Ectodermal cell (in vitro differentiated cells): ENCODE data around the gene GTSF1L.

Experiments used
- H3K27ac ChIP-seq: 2 replicates; pipeline ENCODE4 v1.7.0; 2013; ENCODE audit warnings: mild to moderate bottlenecking, low read depth, low read length; ENCODE audit not compliant: insufficient read depth, poor library complexity, severe bottlenecking
- H3K27me3 ChIP-seq: 2 replicates; pipeline ENCODE4 v1.7.0; 2013; ENCODE audit warnings: mild to moderate bottlenecking, low read length; ENCODE audit not compliant: insufficient read depth, control insufficient read depth, poor library complexity, severe bottlenecking
- H3K36me3 ChIP-seq: one replicate; pipeline ENCODE4 v1.7.0; 2013; ENCODE audit warnings: low read length; ENCODE audit not compliant: control insufficient read depth, insufficient read depth
- H3K4me1 ChIP-seq: one replicate; pipeline ENCODE4 v1.7.0; 2013; ENCODE audit warnings: low read length; ENCODE audit not compliant: control insufficient read depth, insufficient read depth
- H3K4me3 ChIP-seq: 2 replicates; pipeline ENCODE4 v1.7.0; 2013; ENCODE audit warnings: low read depth, low read length, control low read depth; ENCODE audit not compliant: insufficient read depth
- H3K9me3 ChIP-seq: 2 replicates; pipeline ENCODE4 v1.7.0; 2013; ENCODE audit warnings: mild to moderate bottlenecking, low read length, moderate library complexity; ENCODE audit not compliant: control insufficient read depth
- WGBS, 2 experiments: methylation state at CpG; one replicate each; pipeline ENCODE4 v1.1.7; 2013; ENCODE audit warnings: missing lambda C conversion rate in 2 of 2; 5-methylcytosine and 5-hydroxymethylcytosine counted together

GTSF1L gene

DNA sequence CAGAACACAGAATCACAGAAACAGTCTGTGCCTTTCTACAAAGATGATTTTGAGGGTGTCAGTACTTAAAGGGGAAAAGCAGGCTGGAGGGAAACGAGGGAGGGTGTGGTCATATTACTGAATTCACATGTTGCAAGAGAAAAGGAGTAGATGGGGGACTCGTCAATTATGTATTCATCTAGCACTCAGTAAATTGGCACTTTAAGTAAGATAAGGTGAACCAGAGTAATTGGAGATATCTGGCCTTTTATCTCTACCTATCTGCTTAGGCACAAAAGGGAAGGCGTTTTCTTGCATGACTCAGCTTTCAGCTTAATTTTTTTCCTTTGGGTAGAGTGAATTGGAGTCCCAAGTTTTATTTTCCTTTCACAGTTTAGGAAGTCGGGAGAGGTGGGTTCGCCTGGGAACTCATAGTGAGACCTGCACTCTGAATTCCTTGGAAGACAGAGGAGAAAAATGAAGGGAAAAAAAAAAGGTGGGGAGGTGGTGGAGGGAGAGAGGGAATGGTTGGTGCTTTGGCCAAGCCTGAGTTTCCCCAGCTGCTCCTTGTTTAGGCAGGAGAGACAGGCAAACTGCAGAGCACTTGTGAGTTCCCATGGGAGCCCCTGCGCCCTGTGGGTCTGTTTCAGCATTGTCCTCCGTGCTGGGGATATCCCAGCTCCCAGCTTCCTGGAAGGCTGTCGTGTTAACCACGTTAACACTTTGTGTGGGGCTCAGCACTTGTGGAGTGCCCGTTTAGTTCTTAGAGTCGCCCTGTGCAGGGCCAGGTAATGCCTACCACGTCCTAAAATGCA, 19.7 kb upstream of the GTSF1L start:
- Histone ChIP-seq H3K9me3 (no peaks in the 10 kb centered on the region), H3K4me3 (no peak overlapping the region), H3K27ac (no peak overlapping the region), H3K36me3 (no peaks in the 10 kb centered on the region), H3K27me3 (no peaks in the 10 kb centered on the region), H3K4me1 (peaks cover 7% of the 10 kb centered on the region)
- WGBS, 2 experiments, result 76% methylated on average over 12 of the region's 12 CpGs

DNA sequence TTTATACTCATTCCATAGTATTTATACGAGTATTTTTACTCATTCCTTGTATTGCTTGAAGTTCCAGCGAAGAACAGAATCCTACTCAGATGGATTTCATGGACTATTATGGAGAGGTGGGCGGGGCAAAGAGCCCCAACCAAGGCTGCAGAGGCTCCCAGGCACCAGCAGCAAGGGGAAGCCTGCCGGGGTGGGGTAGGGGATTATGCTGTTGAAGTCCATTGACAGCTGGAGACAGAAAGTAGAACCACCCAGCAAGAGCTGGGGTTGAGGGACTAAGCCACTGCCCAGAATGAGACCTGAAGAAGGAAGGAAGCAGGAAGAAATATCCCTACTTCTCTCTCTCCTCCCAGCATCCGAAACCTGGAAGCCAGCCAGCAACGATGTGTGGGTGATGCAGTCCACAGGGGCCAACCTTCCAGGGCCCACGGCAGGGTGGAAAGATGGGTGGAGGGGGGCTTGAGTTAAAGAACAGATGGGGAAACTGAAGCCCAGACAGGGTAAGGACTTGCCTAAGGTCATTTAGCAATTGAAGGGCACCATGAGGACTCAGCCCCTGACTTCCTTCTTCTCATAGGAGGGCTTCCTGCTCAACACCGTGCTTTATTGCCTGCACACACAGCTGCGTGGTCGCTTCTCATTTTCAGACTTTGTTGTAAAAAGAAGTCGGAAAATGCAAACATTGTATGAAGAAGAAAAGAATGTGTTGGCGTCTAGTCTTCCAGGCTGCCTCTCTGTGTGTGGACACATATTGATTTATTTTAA, 18.3 kb upstream of the GTSF1L start:
- no peak overlapping the region for H3K4me3 ChIP-seq
- no peaks in the 10 kb centered on the region for H3K36me3 ChIP-seq
- 87 to 89% methylated on average over 11 to 12 of the region's 12 CpGs for WGBS, 2 experiments
- H3K27me3 ChIP-seq, result no peaks in the 10 kb centered on the region
- H3K4me1 ChIP-seq, result peaks cover 7% of the 10 kb centered on the region
- H3K27ac ChIP-seq, result no peak overlapping the region
- no peaks in the 10 kb centered on the region for H3K9me3 ChIP-seq

DNA sequence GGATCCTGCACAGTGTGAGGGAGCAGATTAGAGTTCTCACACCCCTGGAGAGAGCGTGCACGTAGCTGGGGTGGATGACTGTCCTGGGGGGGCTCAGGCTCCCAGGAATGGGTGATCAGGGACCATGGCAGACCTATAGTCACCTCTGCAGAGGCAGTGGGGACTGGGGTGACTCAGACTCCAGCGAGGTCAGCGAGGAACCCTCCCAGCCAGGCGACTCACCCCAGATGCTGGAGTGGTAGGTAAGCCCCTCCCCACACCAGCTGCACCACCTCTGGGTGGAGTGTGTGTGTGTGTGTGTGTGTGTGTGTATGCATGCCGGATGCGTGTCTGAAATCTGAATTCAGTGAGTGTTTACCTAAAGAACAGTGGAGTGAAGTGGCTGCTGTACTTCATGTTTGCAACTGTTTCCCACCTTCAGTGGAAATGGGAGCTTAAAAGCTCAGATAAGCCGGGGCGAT, 17.4 kb upstream of the GTSF1L start:
- no peaks in the 10 kb centered on the region for H3K36me3 ChIP-seq
- H3K4me3 ChIP-seq, result no peak overlapping the region
- no peaks in the 10 kb centered on the region for H3K9me3 ChIP-seq
- H3K27ac ChIP-seq, result no peak overlapping the region
- H3K4me1 ChIP-seq, result peaks cover 7% of the 10 kb centered on the region
- WGBS, 2 experiments, result 72 to 74% methylated on average over 9 of the region's 9 CpGs
- H3K27me3 ChIP-seq, result no peaks in the 10 kb centered on the region

DNA sequence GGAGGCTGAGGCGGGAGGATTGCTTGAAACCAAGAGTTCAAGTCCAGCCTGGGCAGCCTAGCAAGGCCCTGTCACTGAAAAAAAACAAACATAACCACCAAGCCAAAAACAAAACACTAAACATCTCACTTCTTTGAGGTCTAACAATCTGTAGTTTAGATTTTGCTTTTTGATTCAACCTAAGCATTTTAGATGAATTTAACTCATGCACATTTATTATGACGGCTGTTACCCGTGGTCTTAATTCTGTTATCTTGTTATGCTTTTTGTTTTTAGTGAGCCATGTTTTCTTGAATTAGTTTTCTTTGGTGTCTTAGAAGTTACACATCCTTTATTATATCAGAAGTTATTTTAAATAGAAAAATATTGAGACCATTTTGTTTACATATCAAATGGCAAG, 13.8 kb upstream of the GTSF1L start:
- WGBS, 2 experiments, result 96% methylated on average over 1 to 2 of the region's 3 CpGs
- no peaks in the 10 kb centered on the region for H3K36me3 ChIP-seq

DNA sequence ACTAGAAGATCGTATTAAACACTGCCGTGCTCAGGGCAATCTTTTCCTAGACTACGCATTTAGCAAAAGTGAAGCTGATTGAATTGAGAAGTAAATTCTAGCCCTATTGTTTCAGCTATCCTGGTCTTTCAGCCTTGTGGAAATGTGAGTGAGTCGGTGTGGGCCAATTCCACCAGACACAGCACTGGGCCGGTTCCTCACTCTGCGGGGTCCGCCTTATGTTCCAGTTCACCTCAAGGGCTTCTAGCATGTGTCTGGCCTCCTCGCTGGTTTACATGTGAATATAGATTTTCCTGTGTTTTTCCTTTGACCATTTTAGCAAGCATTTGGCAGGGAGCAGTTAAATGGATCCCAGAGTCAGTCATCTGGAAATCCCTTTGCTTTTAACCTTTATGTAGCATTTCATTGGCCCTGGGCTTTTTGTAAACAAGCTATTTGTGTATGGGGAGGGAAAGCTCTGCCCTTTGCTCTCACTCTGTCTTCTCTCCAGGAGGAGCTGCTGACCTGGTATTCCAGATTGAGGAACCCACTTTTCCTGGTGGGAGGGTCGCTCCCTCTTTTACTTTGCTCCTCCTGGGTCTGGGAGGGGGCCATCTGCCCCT, 12.4 kb upstream of the GTSF1L start:
- Histone ChIP-seq H3K9me3 (no peaks in the 10 kb centered on the region), H3K36me3 (no peaks in the 10 kb centered on the region), H3K27me3 (no peaks in the 10 kb centered on the region), H3K4me3 (no peak overlapping the region), H3K4me1 (peaks cover 7% of the 10 kb centered on the region), H3K27ac (no peak overlapping the region)
- 91 to 93% methylated on average over 9 of the region's 9 CpGs for WGBS, 2 experiments

More for the DNA sequence above, 13.8 kb upstream of the GTSF1L start:
- Histone ChIP-seq H3K4me3 (no peak overlapping the region), H3K27ac (no peak overlapping the region), H3K27me3 (no peaks in the 10 kb centered on the region), H3K9me3 (no peaks in the 10 kb centered on the region), H3K4me1 (peaks cover 14% of the 10 kb centered on the region)

DNA sequence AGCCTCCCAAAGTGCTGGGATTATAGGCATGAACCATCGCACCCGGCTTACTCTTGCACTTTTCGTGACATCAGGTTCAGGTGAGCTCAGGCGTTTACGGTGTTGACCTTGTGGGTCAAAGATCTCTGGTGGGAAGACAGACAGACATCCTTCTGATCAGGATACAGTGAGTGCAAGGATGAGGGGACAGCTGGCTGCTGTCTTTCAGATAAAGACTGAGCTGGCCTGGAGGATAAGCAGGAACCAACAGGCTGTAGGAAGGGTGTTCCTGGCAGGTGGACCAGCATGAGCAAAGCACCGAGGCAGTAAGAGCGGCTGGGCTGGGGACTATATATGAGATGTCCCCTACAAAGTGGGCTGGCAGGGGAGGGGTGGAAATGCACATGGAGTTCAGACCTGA, 11.1 kb upstream of the GTSF1L start:
- no peaks in the 10 kb centered on the region for H3K36me3 ChIP-seq
- H3K4me3 ChIP-seq, result no peak overlapping the region
- H3K4me1 ChIP-seq, result peaks cover 11% of the 10 kb centered on the region
- H3K9me3 ChIP-seq, result no peaks in the 10 kb centered on the region
- no peaks in the 10 kb centered on the region for H3K27me3 ChIP-seq
- H3K27ac ChIP-seq, result no peak overlapping the region
- 95 to 96% methylated on average over 7 of the region's 7 CpGs for WGBS, 2 experiments

DNA sequence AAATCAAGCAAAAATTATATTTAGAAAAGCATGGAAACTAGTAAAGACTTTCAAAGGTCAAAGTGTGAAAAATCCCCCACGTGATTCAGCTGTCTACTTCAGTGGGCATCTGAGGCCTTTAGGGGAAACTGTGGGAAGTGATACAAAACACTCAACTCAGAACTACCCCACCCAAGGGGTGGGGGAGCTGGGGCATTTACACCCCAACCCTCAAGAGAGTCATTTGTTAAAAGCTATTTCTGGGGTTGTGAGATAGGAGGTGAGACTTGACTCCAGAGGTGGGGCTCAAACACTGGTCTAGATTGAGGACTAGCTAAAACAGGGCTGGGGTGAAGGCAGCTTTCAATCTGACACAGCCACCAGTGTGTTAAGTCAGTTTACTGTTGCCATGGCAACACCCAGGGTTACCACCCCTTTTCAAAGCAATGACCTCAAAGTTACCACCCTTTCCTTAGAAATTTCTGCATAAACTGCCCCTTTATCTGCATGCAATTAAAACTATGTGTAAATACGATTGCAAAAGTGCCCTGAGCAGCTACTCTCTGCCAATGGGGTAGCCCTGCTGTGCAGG, 9.9 kb upstream of the GTSF1L start:
- Histone ChIP-seq H3K36me3 (no peaks in the 10 kb centered on the region), H3K9me3 (no peaks in the 10 kb centered on the region), H3K4me1 (peaks cover 15% of the 10 kb centered on the region), H3K27me3 (no peaks in the 10 kb centered on the region), H3K4me3 (no peak overlapping the region), H3K27ac (no peak overlapping the region)
- 88 to 90% methylated on average over 2 of the region's 2 CpGs for WGBS, 2 experiments

DNA sequence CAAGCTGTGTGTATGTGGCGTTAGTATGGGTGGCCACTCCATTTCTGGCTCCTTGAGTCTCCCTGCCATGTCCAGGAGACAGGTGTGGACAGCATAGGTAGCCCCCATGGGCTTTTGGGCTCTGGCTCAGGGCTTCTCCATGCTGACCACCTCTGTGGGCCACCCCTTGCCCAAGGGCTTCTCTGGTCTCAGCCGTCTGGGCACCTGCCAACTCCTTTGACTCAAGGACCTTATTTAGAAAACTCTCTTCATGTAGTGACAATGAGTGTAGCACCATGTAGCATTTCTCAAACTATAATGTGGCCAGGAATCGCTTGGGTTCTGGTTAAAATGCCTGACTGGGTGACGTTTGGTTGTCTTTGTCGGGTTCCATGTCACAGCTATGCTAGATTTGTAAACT, 5.1 kb upstream of the GTSF1L start:
- 91% methylated on average over 5 of the region's 5 CpGs for WGBS, 2 experiments
- Histone ChIP-seq H3K9me3 (no peaks in the 10 kb centered on the region), H3K4me3 (no peak overlapping the region), H3K27ac (no peak overlapping the region), H3K27me3 (no peaks in the 10 kb centered on the region), H3K36me3 (no peaks in the 10 kb centered on the region), H3K4me1 (peaks cover 12% of the 10 kb centered on the region)

DNA sequence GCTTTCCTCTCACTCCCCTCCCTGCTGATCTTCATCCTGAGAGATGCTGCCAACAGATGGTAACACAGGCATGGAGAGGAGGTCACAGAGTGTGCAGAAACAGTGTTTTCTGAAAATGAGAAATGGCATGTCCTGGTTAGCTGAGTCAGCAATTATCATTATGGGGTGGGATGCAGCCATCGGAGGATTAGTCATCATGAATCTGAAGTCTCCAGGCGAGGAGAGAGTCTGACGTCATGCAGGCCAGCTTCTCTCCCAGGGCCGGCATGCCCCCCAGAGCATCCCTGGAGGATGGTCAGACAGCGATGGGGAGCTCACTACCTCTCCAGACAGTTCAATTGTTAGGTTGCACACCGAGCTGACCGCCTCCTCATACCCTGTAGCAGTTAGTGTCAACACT, 4.7 kb upstream of the GTSF1L start:
- H3K9me3 ChIP-seq, result no peaks in the 10 kb centered on the region
- no peak overlapping the region for H3K27ac ChIP-seq
- H3K4me1 ChIP-seq, result peaks cover 8% of the 10 kb centered on the region
- WGBS, 2 experiments, result 90 to 91% methylated on average over 7 of the region's 7 CpGs
- H3K36me3 ChIP-seq, result no peaks in the 10 kb centered on the region
- no peaks in the 10 kb centered on the region for H3K27me3 ChIP-seq
- no peak overlapping the region for H3K4me3 ChIP-seq
